Stimulated activated CD8-positive, alpha-beta memory T cell treated with anti-CD3 and anti-CD28 coated beads, Interleukin-4, amount 100 ng/mL, for 48 hours (primary cell): ENCODE data around the gene CUBN.

ENCODE experiments used
- DNase-seq: peaks from one replicate; pipeline ENCODE4 v3.0.0-alpha.2; 2020

CUBN gene

DNA sequence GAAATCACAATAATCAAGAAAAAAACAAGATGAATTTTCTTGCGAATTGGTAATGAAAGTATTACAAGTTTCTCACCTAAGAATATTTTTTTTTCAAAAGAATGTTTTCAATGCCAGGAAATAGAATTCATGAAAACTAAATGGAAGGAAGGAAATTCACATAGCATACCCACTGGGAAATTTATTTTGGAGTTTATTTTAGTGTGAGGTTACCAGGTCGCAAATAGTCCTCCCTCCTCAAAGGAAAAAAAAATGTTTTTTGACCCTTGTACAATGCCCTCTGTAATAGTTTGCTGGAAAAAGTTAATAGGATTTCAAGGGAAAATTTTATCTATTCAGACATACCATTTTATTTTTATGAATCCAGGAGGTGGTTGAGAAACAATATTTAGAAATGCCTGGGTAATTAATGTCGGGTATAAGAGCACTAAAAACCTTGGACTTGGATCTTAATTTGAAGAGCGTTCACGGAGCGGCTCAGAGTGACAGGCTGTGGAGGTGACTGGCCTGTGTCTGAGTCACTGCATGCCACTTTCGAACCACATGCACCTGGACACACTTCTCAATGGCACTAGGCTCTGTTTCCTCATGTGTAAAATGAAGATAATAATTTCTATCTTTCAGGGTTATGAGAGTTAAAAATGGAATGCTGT is 28.2 kb downstream of the CUBN start:
- no peak for DNase-seq

DNA sequence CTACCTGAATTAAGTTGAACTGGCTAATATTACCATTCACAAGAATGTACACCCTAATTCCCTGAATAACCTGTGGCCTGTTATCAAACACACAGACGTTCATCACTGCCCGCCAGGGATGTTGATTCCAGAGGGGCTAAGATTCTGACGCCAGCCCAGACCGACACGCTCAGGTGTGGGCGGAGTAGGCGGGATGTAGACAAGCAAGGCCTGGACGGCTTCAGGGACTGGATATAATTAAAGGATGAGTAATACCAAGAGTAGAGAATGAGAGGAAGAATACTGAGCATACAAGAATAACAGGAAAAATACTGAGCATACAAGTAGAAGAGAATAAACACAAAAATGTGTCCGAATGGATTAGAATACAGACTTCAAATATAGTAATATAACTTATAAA is 29.0 kb downstream of the CUBN start:
- DNase-seq: no peak

DNA sequence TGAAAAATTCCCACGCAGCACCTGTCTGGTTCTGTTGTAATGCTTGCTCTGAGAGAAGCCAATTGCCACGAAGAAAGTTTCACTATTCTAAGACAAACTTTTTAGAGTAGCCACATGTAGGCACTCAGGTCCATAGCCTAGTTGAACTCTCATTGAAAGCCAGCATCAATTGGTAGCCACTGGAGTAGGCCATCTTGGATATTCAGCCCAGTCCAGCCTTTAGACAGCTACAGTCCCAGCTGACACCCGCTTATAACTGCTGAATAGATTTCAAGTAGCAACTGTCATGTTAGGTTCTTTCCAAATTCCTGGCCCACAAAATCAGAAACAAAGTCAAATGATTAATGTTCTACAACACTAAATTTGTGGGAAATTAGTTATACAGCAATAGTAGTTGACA is 31.6 kb downstream of the CUBN start:
- no peak for DNase-seq

DNA sequence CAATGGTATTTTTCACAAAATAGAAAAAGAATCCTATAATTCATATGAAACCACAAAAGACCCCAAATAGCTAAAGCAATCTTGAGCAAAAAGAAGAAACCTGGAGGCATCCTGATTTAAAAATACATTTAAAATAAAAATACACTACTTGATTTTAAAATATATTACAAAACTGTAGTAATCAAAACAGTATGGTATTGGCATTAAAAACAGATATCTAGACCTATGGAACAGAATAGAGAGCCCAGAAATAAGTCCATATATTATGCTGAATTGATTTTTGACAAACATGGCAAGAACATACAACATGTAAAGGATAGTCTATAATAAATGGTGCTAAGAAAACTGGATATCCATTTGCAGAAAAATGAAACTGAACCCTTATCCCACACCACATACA is 34.8 kb downstream of the CUBN start:
- no peak for DNase-seq

DNA sequence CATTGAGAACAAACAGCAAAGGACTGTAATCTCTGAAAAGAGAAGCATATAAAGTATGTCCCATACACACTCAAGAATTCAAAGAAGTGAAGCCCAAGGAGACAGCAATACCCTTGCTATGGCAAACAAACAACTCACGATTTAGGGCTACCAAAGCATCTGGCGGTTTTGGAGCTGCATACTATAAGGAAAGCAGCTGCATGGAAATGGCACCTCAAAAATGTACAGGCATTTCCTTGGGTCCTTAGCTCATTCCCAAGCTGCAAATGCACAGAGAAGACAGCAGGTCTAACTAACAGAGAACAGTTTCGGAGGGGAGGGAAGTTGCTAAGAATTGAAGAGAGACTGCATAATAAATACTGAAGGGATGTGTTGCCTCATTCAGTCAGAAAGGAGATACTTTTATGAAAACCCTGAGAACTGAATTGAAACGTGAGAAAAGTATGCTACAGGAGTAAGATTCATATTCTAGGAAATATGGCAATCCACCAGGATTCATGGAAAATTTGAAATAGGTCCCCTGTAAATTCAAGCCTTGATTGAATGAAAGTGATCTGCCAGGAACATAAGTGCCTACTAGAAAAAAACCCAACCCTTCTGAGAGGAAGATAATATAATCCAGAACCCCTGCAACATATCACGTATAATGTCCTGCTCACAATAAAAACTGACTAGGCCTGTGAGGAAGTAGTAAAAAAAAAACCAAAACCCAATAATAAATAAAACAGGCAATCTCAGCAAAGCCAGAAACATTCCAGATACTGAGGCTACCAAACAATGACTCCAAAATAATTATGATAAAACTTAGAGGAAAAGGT is 36.4 kb downstream of the CUBN start:
- DNase-seq: no peak

DNA sequence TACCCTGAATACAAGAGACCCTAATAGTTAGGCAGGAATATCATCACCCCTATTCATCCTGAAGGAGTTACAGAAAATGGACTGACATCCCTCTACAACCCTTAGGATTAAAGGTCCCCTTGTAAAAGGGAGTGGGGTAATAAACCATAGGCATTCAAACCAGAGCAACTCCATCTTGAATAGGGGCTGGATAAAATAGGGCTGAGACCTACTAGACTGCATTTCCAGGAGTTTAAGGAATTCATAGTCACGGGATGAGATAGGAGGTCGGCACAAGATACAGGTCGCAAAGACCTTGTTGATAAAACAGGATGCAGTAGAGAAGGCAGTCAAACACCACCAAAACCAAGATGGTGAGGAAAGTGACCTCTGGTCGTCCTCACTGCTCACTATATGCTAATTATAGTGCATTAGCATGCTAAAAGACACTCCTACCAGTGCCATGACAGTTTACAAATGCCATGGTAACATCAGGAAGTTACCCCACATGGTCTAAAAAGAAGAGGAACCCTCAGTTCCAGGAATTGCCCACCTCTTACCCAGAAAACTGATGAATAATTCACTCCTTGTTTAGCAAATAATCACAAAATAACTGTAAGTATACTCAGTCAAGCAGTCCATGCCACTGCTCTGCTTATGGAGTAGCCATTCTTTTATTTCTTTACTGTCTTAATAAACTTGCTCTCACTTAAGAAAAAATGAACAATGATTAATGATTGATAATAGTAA is 37.2 kb downstream of the CUBN start:
- DNase-seq: no peak

DNA sequence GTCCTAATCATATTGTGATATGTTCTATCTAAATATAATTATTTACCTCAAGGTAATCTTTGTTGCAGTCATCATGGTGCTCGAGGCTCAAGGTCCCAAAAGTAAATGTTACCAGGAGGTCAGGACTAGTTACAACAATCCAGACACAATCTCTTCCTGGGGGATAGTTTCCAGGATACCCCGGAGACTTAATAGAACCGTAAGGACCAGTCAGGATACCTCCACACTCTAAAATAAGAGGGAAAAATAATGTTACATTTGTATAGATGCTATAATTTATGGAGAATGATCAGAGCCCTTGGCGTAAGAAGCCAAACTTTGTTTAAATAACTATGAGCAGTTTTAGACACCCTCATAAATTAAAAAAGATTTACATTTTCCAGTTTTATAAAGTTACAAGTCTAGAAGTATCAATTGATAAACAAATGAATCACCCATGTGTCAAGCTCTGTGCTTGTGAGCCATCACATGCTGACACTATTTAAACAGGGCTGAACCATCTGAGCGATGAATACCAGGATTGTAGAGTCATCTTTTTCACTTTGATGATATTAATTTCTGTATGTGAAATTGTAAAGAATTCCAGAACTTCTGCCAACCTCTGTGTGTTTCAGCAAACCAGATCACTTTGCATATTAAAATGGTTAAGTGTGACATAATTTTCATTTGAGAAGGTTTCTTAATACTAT is 41.3 kb downstream of the CUBN start:
- DNase-seq: no peak

DNA sequence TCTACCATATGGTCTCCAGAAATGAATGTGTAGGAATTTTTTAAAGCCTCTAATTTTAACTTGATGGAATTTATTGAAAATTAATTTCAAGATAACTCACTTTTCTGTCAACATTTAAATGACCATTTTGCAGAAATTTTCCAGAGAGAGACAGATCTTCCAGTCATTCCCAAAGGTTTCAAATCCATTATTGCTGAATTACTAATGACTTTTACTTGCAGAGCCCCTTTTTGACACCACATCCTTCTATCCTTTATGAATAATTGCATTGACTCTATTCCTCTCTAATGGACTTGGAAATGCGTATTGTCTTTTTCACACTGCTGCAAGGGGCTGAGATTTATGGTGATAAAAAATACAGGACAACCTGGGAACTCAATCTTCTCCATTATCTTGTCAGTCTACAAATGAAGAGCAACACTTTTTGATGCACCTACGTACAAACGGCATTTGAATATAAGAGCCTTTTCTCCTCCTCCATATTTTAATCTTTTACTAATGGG is 42.7 kb downstream of the CUBN start:
- no peak for DNase-seq

DNA sequence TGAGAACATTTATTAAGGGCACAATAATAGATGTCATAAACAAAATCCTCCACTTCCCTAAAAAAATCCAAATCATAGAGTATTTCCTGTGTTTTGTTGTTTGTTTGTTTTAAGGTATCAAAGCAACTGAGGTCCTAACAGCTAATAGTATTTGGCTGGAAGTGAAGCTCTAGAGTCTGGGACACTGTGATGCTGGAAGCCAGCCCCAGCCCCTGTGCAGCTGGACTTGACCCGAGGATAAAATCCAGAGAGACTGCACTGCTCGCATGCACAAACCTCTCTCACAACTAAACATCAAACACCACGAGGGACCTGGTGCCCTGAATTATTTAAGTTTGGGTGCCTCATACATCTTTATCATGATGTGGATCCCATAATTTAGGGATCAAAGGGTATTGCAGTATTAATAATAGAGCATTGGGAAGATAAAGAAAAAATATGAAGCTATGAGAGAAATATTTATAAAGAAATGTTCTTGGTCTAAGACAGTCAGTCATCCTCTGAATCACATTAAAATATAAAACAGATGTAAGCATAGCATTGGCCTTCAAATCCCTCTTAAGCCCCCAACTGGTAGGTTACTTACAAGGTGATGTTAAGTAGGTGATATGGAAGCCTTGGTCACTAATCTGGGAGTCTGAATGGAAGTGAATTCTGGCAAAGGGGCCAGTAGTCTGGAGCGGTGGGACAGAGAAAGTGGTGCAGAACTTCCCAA is 44.4 kb downstream of the CUBN start:
- no peak for DNase-seq

DNA sequence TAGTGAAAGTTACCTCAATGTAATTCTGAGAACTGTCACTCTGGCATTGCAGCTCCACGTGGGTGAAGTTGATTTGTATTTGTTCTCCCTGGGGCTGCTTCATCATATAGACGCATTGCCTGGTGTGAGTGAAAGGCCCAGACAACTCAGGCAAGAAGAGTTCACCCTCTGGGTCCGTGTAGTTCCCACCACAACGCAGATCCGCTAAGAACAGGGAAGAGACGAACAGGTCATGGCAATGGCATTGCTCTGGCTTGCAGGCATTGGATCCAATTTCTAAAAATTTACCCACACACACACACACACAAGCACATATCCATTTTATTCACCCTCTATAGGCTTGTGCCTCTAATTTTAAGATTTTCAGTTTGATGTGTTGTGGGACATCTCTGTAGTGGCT is 45.4 kb downstream of the CUBN start:
- no peak for DNase-seq

DNA sequence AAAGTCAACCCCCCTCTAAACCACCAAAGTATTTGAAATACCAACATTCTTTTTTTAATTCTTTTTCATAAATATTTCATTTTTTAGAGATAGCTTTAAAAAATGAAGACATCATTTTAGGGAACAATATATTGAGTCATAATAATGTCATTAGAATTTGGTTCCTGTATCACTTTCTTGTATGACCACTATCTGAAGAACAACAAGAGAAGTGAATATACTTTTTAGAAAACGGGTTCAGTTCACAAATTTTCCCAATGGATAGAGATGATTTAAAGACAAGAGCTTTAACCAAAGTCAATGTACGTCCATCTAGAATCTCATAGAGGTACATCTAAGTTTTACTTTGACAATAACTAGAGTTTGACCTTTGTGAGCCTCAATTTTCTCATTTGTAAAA is 48.2 kb downstream of the CUBN start:
- no peak for DNase-seq

DNA sequence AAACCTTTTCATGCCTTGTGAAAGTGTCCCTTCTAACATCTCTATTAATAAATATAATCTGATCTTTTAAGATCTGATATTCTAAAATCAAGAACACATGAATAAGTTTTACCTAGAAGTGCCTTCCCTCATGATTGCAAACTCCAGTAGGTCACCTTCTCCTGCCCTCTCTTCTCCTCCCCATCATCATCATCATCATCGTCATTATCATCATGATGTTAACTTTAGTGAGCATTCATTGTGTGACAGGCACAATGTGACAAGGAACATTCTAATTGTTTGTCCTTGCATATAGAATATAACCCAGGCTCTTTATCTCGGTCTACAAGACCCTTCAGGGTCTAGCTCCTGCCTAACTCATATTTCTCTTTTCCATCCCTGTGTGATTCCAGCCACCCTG is 51.7 kb downstream of the CUBN start:
- DNase-seq: no peak

DNA sequence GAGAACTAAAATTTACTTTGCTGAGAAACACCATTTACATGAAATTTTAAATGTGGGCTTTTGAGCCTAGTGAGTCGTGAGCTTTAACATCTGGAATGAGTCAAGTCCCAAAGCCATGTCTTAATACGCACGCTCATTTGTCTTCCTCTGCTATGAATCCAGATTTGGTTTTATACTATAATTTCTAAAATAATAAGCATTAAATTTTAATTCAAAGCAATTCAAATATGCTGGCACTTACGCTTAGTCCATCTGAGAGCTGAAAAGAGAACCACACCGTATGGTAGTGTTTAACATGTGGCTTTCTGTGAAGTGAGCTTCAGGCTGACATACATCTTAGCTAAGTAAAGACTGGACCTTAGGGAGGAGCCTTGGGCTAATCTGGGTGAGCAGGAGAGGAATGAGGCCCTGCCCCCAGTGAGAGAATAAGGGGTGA is 52.2 kb downstream of the CUBN start:
- DNase-seq: no peak

DNA sequence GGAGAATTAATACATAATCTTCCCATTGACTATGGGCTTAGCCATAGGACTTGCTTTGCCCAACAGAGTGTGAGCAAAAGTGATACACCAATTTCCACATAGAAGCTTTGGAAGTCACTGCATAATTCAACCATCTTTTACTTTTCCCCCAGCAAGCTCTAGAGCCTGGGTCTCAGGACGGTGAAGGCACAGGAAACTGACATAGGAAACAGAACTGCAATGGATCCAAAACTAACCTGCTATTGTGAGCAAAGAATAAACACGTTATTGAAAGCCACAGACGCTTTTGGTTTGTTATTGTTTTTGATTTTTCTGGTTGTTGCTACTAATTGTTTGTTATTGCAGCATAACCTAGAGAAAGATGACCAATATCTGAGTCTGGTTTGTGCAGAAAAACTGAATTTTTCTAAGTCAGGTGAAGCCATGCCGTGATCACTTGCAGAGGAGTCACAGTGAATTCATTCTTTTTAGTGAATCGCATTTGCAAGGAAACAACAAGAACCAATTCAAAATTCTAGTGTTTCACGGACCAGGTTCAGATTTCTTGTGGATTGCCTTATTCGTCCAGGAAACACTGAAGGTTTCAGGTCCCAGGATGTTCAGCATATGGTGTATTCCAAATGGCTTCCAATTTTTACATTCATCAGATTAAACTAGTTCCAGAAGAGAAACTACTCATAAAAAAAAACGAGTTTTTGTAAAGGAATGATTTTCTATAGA is 52.8 kb downstream of the CUBN start:
- no peak for DNase-seq

DNA sequence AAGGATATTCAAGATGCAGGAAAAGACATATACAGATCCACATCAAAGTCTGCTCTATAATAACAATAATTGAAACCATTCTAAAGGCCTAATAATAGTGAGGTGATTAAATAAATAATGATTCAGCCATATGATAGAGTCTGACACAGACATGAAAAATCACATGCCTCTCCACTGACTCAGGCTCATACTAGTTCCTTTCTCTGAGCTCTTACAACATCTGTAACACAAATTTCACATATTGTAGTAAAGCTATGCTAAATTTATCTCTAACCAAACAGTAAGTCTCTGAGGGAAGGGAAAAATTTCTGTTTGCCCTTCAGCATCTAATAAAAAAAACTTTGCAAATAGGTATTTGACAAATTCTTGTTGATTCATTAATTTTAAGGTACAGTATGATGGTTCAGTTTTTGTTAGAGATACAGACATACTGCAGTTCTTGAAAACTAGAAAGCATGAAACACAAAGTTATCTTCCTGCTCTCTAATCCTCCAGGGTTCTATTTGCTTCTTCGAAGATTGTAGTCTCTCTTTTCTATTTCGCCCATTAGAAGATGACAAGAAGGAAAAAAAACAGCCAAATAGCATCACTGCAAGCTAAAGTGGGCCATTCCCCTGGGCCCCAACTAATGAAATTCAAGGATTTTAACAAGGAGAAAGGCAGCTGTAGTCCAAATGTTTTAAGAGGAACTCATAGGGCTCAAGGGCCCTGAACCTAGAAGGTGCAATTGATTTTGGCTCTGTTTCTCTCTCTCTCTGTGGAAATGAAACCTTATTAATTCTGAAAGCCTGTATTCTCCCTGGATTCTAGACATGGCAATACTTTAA is 53.9 kb downstream of the CUBN start:
- DNase-seq: no peak

DNA sequence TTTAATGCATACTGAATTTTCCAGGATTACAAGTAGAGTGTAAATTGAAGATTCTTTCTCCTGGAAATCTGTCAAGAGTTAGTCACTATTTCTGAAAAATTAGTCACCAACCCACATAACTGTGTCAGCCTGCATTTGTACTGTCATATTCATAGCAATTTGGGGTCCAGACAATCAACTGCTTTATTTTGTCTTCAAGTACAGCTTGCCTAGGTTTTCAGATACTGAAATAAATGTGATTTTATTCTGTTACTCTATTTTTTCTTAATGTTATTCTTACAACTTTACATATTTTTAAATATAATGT is 55.1 kb downstream of the CUBN start:
- no peak for DNase-seq

DNA sequence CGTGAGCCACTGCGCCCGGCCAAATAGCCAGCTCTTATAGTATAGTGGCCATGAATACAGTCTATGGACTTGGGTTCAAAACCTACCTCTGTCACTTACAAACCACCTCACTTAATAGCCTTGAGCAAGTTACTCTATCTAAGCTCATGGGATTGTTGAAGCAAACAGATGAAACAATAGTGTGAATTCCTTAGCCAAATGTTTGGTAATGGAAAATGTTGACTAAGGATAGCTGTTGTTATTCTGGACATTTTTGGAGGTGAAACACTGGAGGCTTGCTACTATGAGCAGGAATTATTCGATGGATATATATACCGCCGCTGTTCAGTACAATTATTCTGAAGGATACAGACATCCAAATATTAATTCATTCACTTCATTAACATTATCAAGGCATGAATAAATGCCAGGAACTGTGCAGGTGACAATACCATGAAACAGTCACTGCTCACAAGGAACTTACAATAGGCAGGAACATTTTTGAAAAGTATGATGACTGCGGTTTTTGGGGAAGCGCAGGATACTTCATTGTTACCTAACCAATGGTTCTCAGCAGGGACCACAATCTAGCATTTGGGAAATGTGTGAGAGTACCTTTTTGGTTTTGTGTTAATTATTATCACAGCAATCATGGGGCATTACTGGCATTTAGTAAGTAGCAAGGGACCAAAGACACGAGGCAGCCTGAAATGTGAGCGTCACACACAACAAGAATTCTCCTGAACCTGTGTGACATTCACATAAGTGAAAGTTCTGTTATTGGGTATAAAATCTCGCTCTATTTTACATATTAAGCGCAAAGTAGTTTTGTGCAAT is 55.7 kb downstream of the CUBN start:
- no peak for DNase-seq

DNA sequence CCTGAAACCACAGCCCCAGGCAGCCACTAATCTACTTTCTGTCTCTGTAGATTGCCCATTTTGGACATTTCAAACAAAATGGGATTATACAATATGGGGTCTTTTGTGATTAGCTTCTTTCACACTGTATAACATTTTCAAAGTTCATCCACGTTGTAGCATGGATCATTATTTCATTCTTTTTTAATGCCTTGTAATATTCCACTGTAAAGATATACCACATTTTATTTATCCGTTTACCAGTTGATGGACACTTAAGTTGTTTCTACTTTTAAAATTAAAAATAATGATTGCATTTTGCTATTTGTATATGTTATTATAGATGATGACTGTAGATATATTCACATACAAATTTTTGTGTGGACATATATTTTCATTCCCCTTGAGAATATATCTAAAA is 60.7 kb downstream of the CUBN start:
- no peak for DNase-seq

DNA sequence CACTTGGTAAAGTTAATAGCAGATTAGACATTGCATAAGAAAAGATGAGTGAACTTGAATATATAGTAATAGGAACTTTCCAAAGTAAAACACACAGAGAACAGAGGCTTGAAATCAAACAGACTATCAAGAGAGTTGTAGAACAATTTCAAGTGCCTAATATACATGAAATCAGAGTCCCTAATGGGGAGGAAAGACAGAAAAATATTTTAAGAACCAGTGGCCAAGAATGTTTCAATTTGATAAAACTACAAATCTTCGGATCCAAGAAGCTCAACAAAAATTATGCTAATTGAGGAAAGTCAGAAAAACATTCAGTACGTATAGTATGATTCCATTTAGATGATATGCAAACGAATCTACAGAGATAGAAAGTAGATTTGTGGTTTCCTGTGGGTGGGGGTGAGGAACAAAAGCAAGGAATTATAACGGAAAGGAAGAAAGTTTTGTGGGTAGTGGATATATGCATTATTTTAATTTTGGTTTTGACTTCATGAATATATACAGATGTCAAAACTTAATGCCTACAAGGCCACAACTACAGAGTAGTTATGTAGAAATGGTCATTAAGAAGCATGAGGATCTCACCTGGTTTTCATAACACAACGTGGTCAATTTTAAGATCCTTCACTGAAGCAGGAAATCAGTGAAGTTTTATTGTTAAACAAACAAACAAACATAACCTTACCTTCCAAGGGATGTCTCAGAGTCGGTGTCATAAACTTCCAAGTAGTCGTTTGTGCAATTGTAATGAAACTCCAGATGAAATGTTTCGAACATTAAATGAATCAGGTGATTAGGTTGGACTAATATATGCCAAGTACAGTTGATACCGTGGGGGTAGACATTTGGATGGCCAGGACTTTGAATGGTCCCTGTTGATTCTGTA is 62.0 kb downstream of the CUBN start:
- DNase-seq: no peak
